Upper lobe of left lung (tissue), 6 donors: ENCODE data around the gene DISP1. TPM values are rescaled to one million over a fixed set of nuclear protein-coding genes. Genes with fewer than 3 reads are reported as not detected.

Source experiments
- ATAC-seq, 2 donors: fragments of 200-7000 bp; cut with Tn5 transposase; one replicate each; pipeline ENCODE4 v1.9.1; 2022; ENCODE audit warnings: mild to moderate bottlenecking in 2 of 2, moderate library complexity in 2 of 2; ENCODE audit not compliant: low FRiP score in 2 of 2
- DNase-seq, 2 donors: peaks; one replicate each; pipeline ENCODE4 v3.0.0-alpha.2; 2019 to 2020
- H3K27ac ChIP-seq, 4 donors: fragments of 200-600 bp; sonication (generic); one replicate each; pipeline ENCODE4 v1.5.1; 2016 to 2019
- H3K27me3 ChIP-seq, 4 donors: fragments of 200-600 bp; sonication (generic); one replicate each; pipeline ENCODE4 v1.5.1; 2017 to 2019
- H3K36me3 ChIP-seq, 4 donors: fragments of 200-600 bp; sonication (generic); one replicate each; pipeline ENCODE4 v1.5.1; 2016 to 2019
- H3K4me1 ChIP-seq, 4 donors: fragments of 200-600 bp; sonication (generic); one replicate each; pipeline ENCODE4 v1.5.1; 2018 to 2019
- H3K4me3 ChIP-seq, 4 donors: fragments of 200-600 bp; sonication (generic); one replicate each; pipeline ENCODE4 v1.5.1; 2017 to 2019; ENCODE audit warnings: mild to moderate bottlenecking in 2 of 4, moderate library complexity in 1 of 4
- H3K9me3 ChIP-seq, 4 donors: fragments of 200-600 bp; sonication (generic); one replicate each; pipeline ENCODE4 v1.5.1; 2018 to 2019
- EP300 ChIP-seq, 4 donors: sonication (generic); formaldehyde crosslinking; IDR thresholded peaks; one replicate each; pipeline ENCODE4 v1.5.1; 2017; ENCODE audit warnings: antibody characterized with exemption in 4 of 4, control low read depth in 2 of 4
- POLR2A ChIP-seq, 4 donors: fragments of 450-650 bp; IDR thresholded peaks; one replicate each; pipeline ENCODE4 v1.5.1; 2016 to 2017; ENCODE audit warnings: antibody characterized with exemption in 4 of 4, mild to moderate bottlenecking in 2 of 4
- POLR2AphosphoS5 ChIP-seq, 2 donors: sonication (generic); formaldehyde crosslinking; IDR thresholded peaks; one replicate each; pipeline ENCODE4 v1.5.1; 2017; ENCODE audit warnings: antibody characterized with exemption in 2 of 2
- WGBS, 2 donors: methylation state at CpG; one replicate each; pipeline ENCODE4 v1.1.5; 2017 to 2018; 5-methylcytosine and 5-hydroxymethylcytosine counted together
- total RNA-seq, 6 donors: library from RNA; depleted of rRNA in 4 of 6; stranded (reverse); fragments of >200 nt in 4 of 6; gene quantifications; one replicate each; pipeline versions ENCODE4 v1.1.0 to v1.2.1, GENCODE V29; 2016 to 2021
- TF ChIP-seq, protein P1 (sequence below), 6 experiments: fragments of 450-650 bp in 4 of 6; fragments of 200-600 bp in 2 of 6; sonication (generic) in 2 of 6; IDR thresholded peaks; one replicate each; pipeline ENCODE4 v1.5.1; 2016 to 2019; ENCODE audit warnings: antibody characterized with exemption in 6 of 6
- donor health status: DM: no; HTN: no; CAD: no; lungs with moderate emphysema.
- donor health status: DM: no; HTN: yes; CAD: no; lungs with severe emphysema.

Gene DISP1
- total RNA-seq, 6 donors from 2014 or later: 10.5 to 20.1 (median 15.6) TPM

GRCh38 chr1:222788402-222789156, 26.3 kb upstream of the DISP1 start:
- Histone ChIP-seq H3K27ac (no peak overlapping the region), H3K4me1 (peaks cover 8 to 24% (median 21%) of the 10 kb centered on the region in 4 donors), H3K36me3 (no peaks in the 10 kb centered on the region), H3K9me3 (no peaks in the 10 kb centered on the region), H3K27me3 (no peaks in the 10 kb centered on the region), H3K4me3 (no peak overlapping the region)
- DNase-seq: no peak
- WGBS, 2 donors: 82 to 89% methylated on average over 3 of the region's 3 CpGs
- ATAC-seq: peak in 1 of 2 donors; percentile 58
- TF ChIP-seq POLR2A (IDR thresholded peaks at IDR 0.05): no peak
- TF ChIP-seq, protein P1, sequence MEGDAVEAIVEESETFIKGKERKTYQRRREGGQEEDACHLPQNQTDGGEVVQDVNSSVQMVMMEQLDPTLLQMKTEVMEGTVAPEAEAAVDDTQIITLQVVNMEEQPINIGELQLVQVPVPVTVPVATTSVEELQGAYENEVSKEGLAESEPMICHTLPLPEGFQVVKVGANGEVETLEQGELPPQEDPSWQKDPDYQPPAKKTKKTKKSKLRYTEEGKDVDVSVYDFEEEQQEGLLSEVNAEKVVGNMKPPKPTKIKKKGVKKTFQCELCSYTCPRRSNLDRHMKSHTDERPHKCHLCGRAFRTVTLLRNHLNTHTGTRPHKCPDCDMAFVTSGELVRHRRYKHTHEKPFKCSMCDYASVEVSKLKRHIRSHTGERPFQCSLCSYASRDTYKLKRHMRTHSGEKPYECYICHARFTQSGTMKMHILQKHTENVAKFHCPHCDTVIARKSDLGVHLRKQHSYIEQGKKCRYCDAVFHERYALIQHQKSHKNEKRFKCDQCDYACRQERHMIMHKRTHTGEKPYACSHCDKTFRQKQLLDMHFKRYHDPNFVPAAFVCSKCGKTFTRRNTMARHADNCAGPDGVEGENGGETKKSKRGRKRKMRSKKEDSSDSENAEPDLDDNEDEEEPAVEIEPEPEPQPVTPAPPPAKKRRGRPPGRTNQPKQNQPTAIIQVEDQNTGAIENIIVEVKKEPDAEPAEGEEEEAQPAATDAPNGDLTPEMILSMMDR (IDR thresholded peaks at IDR 0.05): no peak
- no peak for TF ChIP-seq EP300 (IDR thresholded peaks at IDR 0.05)
- no peak for TF ChIP-seq POLR2AphosphoS5 (IDR thresholded peaks at IDR 0.05)

GRCh38 chr1:222790115-222790514, 24.7 kb upstream of the DISP1 start:
- 69 to 71% methylated on average over 2 of the region's 2 CpGs for WGBS, 2 donors
- TF ChIP-seq POLR2AphosphoS5 (IDR thresholded peaks at IDR 0.05) (no peak), EP300 (IDR thresholded peaks at IDR 0.05) (no peak), POLR2A (IDR thresholded peaks at IDR 0.05) (no peak)
- TF ChIP-seq, protein P1 (IDR thresholded peaks at IDR 0.05): no peak
- Histone ChIP-seq H3K4me3 (no peak overlapping the region), H3K27me3 (no peaks in the 10 kb centered on the region), H3K4me1 (peaks cover 6 to 14% (median 12%) of the 10 kb centered on the region in 4 donors), H3K36me3 (no peaks in the 10 kb centered on the region), H3K9me3 (no peaks in the 10 kb centered on the region), H3K27ac (no peak overlapping the region)
- no peak for ATAC-seq
- no peak for DNase-seq

- H3K9me3 ChIP-seq: no peaks in the 10 kb centered on the region
- H3K27ac ChIP-seq: no peak overlapping the region
- H3K36me3 ChIP-seq: no peaks in the 10 kb centered on the region
- H3K4me1 ChIP-seq: peaks cover 3 to 10% (median 8%) of the 10 kb centered on the region in 4 donors
- WGBS, 2 donors: 78 to 80% methylated on average over 4 of the region's 4 CpGs
- no peaks in the 10 kb centered on the region for H3K27me3 ChIP-seq
- no peak for DNase-seq
- no peak for ATAC-seq
- H3K4me3 ChIP-seq: no peak overlapping the region
- TF ChIP-seq POLR2AphosphoS5 (IDR thresholded peaks at IDR 0.05): no peak
- TF ChIP-seq, protein P1 (IDR thresholded peaks at IDR 0.05): no peak
- TF ChIP-seq POLR2A (IDR thresholded peaks at IDR 0.05): no peak
- no peak for TF ChIP-seq EP300 (IDR thresholded peaks at IDR 0.05)
Measured at GRCh38 chr1:222790520-222790919, 24.3 kb upstream of the DISP1 start.

DNA sequence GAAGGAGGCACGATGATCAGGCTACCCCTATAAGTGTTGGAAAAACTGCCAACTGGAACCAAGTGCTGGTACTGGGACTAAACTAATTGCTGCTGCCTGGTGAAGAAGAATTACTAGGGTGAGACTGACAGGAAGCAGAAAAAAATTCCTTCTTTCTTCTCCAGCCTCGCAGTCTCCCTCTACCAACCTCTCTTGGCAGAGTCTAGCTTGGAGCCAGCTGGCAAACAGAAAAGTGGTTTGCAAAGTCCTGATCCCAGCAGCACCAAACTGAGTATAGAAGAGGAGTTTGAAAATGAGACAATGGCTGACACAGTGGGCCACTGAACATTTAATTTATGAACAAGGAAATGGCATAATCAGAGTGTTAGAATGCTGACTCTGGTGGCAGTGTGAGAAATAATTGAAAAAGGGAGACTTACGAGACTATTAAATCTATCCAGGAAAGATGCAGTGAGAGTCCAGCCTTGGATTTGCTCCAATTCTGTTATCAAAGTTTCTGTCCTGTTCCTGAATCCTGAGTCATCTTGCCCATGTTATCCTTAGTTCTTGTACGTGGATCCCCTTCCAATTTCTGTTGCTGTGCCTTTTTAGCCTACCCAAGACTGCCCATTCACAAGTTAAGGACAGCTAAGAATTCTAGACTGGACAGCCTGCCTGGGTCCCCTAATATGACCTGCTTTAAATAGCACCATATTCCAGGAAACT, 23.7 kb upstream of the DISP1 start:
- H3K27me3 ChIP-seq: no peaks in the 10 kb centered on the region
- peaks cover under 1 to 4% (median 2%) of the 10 kb centered on the region in 4 donors for H3K4me1 ChIP-seq
- H3K27ac ChIP-seq: peak overlapping the region in 1 of 4 donors; percentile 22
- no peaks in the 10 kb centered on the region for H3K9me3 ChIP-seq
- TF ChIP-seq EP300 (IDR thresholded peaks at IDR 0.05) (no peak), POLR2A (IDR thresholded peaks at IDR 0.05) (no peak), POLR2AphosphoS5 (IDR thresholded peaks at IDR 0.05) (no peak)
- TF ChIP-seq, protein P1 (IDR thresholded peaks at IDR 0.05): no peak
- ATAC-seq (no peak), DNase-seq (no peak)
- WGBS, 2 donors: 46 to 58% methylated on average over 4 of the region's 4 CpGs
- no peak overlapping the region for H3K4me3 ChIP-seq
- no peaks in the 10 kb centered on the region for H3K36me3 ChIP-seq
